GM18526 (cell line): ENCODE data around the gene SNUPN.

ENCODE experiments used
- POLR2A ChIP-seq: IDR thresholded peaks from 3 replicates; pipeline ENCODE4 v1.6.1; 2011; ENCODE audit not compliant: insufficient read length; ENCODE audit errors: extremely low read depth

Gene SNUPN

GRCh38 chr15:75578948-75579920, 46.3 kb downstream of the SNUPN start, which contains the start of gene PTPN9:
Gene PTPN9, minus strand, starts transcription at chr15:75579315. Its CDS starts 539 bp downstream, at chr15:75578776.
- peak; percentile 53 for TF ChIP-seq POLR2A

DNA sequence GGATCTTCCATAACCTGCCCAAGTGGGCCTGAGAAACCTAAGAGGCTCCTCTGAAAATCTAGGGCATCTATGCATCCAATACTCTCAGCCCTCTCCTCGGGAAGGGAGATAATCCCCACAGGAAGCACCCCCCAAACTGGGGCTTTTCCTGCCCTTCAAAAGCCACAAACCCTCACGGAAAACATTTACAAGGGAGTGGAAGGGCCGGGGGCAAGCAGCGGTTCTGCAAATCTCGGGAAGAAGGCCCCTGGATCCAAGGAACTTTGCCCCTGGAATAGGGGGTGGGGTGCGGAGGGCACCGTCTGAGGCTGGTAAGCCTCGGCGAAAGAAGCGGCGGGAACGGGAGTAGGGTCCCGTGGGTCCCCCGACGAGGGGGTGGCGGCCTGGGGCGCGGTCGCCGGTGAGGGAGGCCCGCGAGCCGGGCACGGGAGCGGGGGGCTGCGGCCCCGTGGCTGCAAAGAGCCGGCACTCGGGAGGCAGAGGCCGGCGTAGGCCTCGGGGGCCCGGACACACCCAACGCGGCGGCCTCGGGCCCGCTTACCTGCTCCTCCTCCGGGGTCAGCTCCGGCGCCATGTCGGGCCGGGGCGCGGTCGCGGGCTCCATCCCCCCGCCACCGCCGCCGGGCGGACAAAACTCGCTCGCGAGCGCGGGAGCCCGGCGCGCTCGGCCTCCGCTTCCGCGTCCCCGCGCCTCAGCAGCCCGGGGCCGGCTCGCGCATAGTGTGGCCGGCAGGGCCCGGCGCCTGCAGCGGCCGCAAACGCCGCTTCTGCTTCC, 47.2 kb downstream of the SNUPN start:
- peak; percentile 39 for TF ChIP-seq POLR2A

DNA sequence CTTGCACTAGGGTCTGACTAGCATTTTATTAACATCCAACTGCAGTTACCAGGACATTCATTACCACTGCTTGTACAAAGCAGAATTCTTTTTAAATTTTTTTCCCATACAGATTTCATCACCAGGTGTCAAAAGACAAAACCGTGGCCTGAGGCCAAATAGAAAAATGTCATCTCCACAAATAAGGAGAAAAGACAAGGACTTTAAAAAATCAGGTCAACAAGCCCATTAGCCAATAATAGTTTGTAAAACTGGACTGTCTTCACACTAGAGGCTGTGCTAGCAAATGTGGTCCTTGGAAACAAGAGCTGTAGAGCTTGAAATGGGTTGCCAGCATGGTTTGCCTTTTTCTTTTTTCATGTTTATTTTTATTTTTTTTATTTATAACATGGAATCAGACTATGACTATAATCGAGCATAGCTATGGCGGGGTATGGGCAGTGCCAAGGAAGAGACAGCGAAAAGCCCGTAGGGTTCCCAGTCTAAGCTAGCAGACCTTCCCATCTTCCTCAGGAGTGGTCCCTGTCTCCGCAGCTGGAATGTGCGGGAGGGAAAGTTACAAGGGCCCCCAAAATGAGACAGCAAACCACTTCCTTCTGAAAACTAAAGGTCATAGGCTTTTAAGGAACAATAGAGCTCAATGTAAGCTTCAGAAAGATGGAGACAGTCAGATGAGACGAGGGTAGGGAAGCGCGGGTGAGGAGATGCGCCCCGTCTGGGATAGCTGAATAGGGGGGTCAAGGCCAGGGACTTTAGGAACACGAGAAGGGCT, 47.9 kb downstream of the SNUPN start:
- no peak for TF ChIP-seq POLR2A

DNA sequence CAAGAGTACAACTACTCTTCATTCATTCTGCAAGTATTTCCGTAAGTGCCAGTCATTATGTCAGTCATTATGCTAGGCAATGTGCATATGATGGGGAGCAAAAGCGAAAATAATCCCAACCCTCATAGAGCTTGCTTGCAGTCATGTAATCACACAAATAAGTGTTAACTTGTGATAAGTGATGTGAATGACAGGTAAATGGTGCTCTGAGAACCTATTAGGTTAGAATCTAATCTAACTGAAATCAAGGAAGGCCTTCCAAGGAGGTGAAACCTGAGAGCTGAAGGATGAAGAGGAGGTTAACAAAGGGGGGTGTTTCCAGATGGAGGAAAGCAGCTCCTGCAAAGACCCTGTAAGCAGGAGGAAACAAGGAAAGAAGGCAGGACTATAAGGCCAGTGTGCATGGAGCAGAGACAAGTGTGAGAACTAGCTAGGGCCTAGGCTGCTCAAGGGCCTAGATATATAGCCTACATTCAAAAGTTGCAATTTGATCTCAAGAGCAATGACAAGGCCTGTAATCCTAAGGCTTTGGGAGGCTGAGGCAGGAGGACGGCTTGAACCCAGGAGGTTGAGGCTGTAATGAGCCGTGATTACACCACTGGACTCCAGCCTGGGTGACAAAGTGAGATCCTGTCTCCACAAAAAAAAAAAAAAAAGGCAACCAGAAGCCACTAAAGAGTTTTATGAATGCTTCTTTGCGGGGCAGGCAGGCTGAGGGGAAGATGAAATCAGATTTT, 51.7 kb downstream of the SNUPN start:
- TF ChIP-seq POLR2A: no peak

GRCh38 chr15:75570126-75570845, 55.2 kb downstream of the SNUPN start:
- TF ChIP-seq POLR2A: no peak

GRCh38 chr15:75565062-75565970, 60.2 kb downstream of the SNUPN start:
- TF ChIP-seq POLR2A: no peak

GRCh38 chr15:75561888-75562287, 63.6 kb downstream of the SNUPN start:
- no peak for TF ChIP-seq POLR2A

GRCh38 chr15:75554717-75555116, 70.8 kb downstream of the SNUPN start:
- TF ChIP-seq POLR2A: no peak

- TF ChIP-seq POLR2A: no peak
Measured at GRCh38 chr15:75553659-75554058, 71.9 kb downstream of the SNUPN start.

GRCh38 chr15:75551091-75551490, 74.4 kb downstream of the SNUPN start:
- no peak for TF ChIP-seq POLR2A
